ENCODE measurements around the gene OLFM1.
"Not testable (repeated sequence)": the region's sequence is repeated elsewhere in the genome, so short reads cannot be mapped to it uniquely, and the experiment has no call there.

The OLFM1 gene

GRCh38 chr9:135060461-135061116, 26.9 kb upstream of the OLFM1 start:
- TF ChIP-seq, protein P1, sequence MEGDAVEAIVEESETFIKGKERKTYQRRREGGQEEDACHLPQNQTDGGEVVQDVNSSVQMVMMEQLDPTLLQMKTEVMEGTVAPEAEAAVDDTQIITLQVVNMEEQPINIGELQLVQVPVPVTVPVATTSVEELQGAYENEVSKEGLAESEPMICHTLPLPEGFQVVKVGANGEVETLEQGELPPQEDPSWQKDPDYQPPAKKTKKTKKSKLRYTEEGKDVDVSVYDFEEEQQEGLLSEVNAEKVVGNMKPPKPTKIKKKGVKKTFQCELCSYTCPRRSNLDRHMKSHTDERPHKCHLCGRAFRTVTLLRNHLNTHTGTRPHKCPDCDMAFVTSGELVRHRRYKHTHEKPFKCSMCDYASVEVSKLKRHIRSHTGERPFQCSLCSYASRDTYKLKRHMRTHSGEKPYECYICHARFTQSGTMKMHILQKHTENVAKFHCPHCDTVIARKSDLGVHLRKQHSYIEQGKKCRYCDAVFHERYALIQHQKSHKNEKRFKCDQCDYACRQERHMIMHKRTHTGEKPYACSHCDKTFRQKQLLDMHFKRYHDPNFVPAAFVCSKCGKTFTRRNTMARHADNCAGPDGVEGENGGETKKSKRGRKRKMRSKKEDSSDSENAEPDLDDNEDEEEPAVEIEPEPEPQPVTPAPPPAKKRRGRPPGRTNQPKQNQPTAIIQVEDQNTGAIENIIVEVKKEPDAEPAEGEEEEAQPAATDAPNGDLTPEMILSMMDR (IDR thresholded peaks at IDR 0.05; ENCODE audit: borderline replicate concordance, insufficient read depth, low read depth, low read length) = no peak

DNA sequence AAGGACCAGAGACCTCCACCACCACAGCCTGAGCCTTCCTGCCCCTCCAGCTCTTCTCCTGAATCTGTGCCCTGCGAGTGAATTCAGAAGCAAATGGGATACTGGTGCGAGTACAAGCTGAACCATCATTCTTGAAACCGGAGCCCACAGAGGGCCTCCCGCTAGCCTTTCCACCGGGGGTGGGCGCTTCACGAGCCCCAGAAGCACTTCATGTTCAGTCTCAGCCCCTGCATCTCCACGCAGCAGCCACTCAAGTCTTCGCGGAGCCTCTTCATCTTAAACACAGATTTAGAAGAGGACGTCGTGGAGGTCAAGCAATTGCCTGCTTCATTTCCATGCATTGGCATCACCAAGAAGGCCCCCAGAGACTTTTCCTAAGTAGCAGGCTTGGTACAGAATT, 26.0 kb upstream of the OLFM1 start:
- TF ChIP-seq, protein P1 (IDR thresholded peaks at IDR 0.05; ENCODE audit: borderline replicate concordance, insufficient read depth, low read depth, low read length) = no peak
- no peak overlapping the region for H3K4me3 ChIP-seq (ENCODE audit: low read depth, low read length)

More at GRCh38 chr9:135060461-135061116, 26.9 kb upstream of the OLFM1 start:
- H3K4me3 ChIP-seq (ENCODE audit: low read depth, low read length) = no peak overlapping the region

DNA sequence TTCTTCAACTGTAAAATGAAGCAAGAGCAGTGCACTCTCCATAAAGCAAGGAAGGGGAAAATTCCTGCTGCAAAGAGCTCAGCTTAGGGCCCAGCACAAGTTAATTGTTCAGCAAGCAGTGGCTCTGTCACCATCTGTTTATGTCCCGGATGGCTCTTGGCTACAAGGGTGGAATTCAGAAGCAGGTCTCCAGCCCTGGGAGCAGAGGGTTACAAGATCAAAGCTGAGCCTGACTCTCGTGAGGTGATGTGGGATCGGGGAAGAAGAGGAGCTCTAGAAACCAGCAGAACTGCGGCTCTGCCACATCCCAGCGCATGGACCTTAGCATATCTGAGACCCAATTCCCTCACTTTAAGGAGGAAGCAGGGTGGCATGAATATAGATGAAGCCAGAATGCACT, 25.2 kb upstream of the OLFM1 start:
- TF ChIP-seq, protein P1 (IDR thresholded peaks at IDR 0.05; ENCODE audit: borderline replicate concordance, insufficient read depth, low read depth, low read length) = no peak
- no peak overlapping the region for H3K4me3 ChIP-seq (ENCODE audit: low read depth, low read length)

- H3K4me3 ChIP-seq (ENCODE audit: low read depth, low read length) = not testable (repeated sequence)
Observed at GRCh38 chr9:135063466-135063865, 24.0 kb upstream of the OLFM1 start.

DNA sequence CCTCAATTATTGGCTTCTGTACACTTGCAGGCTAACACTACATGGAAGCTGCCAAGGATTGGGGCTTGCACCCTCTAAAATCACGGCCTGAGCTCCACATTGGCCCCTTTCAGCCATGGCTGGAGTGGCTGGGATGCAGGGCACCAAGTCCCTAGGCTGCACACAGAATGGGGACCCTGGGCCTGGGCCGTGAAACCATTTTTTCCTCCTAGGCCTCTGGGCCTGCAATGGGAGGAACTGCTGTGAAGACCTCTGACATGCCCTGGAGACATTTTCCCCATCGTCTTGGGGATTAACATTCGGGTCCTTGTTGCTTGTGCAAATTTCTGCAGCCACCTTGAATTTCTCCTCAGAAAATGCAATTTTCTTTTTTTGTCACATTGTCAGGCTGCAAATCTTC, 23.6 kb upstream of the OLFM1 start:
- not testable (repeated sequence) for H3K4me3 ChIP-seq (ENCODE audit: low read depth, low read length)

DNA sequence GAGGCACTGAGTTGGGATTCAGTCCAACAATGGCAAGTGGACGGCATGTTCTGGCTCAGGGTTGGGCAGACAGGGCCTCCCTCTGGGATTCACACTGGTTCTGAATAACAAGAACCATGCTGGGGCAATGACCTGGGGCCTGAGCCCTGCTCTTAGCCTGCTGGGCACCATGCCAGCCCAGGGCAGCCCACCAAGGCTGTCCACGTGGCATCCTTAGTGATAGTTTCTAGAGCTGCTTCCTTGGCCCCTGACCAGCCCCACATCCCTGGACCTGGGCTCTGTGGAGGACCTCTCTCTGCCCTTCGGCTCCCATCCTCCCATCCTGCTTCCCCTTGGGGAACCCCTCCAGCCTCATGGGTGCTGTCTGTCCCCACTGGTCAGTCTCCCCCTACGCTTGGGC, 22.3 kb upstream of the OLFM1 start:
- H3K4me3 ChIP-seq (ENCODE audit: low read depth, low read length) = no peak overlapping the region
- TF ChIP-seq, protein P1 (IDR thresholded peaks at IDR 0.05; ENCODE audit: borderline replicate concordance, insufficient read depth, low read depth, low read length) = no peak

- TF ChIP-seq, protein P1 (IDR thresholded peaks at IDR 0.05; ENCODE audit: borderline replicate concordance, insufficient read depth, low read depth, low read length) = no peak
- no peak overlapping the region for H3K4me3 ChIP-seq (ENCODE audit: low read depth, low read length)
Observed at GRCh38 chr9:135065804-135066203, 21.7 kb upstream of the OLFM1 start.

GRCh38 chr9:135066291-135066690, 21.2 kb upstream of the OLFM1 start:
- TF ChIP-seq, protein P1 (IDR thresholded peaks at IDR 0.05; ENCODE audit: borderline replicate concordance, insufficient read depth, low read depth, low read length) = no peak
- H3K4me3 ChIP-seq (ENCODE audit: low read depth, low read length) = no peak overlapping the region
